Activated CD8-positive, alpha-beta memory T cell treated with anti-CD3 and anti-CD28 coated beads for 48 hours (primary cell): ENCODE data around the gene ACOT7.
"Not testable (repeated sequence)": the region's sequence is repeated elsewhere in the genome, so short reads cannot be mapped to it uniquely, and the experiment has no call there.

Source experiments
- DNase-seq, 3 experiments: peaks; one replicate each; pipeline ENCODE4 v3.0.0-alpha.2; 2020; ENCODE audit warnings: low read depth in 2 of 3, low spot score in 2 of 3

The ACOT7 gene

DNA sequence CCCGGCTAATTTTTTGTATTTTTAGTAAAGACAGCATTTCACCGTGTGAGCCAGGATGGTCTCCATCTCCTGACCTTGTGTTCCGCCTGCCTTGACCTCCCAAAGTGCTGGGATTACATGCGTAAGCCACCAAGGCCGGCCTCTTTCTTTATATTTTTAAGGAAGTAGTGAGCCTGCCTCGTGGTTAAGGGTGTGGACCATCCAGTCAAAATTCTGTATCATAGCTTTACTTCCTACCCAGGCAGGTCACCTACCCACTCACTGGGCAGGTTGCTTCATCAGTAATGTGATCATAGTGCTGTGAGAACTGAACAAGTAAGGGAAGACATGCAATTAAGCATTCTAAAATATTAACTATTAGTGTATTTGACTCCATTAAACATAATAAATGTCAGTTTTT is 8.1 kb upstream of the ACOT7 start:
- DNase-seq: no peak

DNA sequence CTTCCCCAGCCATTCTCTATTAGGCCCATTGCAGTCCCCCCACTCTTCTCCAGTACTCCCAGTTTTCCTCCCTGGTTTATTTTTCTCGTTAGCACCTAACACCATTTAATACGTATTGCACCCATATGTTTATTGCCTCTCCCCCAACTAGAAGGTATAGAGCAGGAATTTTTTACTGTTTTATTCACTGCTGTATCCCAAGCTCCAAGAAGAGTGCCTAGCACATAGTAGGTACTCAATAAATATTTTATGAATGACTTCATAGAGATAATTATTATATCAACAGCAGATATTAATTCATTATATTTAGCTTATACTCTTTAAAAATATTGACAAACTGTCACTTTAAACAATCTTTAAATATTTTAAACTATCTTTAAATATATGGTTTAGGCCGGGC is 5.7 kb upstream of the ACOT7 start:
- no peak for DNase-seq

DNA sequence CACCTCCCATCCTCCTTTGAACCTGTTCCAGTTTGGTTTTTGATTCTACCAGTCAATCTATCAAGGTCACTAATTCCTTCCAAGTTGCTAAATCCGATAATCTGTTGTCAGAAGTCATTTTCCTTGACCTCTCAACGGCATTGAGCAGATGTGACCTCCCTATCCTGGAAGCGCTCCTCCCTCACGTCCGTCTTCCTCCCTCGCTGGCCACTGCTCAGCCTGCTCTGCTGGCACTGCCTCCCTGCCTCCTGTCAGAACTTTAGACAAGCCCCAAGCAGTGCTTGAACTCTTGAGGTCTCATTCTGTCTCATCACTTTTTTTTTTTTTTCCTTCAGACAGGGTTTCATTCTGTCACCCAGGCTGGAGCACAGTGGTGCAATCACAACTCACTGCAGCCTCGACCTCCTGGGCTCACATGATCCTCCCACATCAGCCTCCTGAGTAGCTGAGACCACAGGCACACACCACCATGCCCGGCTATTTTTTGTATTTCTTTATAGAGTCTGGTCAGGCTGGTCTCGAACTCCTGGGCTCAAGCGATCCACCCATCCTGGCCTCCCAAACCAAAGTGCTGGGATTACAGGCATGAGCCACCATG is 4.4 kb upstream of the ACOT7 start:
- no peak for DNase-seq

DNA sequence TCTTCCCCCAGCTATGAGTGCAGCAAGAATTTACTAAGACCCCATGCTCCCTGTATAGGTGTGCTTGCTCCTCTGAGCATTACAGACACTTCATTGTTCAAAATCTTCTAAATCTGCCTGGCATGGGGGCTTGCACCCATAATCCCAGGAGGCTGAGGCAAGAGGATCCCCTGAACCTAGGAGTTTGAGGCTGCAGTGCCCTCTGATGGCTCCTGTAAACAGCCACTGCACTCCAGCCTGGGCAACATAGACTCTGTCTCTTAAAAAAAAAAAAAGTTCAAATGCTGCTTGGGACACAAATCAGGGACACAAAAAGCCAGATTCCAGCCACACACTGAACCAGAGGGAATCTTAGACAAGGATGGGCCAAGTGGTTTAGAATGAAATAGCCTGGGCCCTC is 3.4 kb upstream of the ACOT7 start:
- no peak for DNase-seq

DNA sequence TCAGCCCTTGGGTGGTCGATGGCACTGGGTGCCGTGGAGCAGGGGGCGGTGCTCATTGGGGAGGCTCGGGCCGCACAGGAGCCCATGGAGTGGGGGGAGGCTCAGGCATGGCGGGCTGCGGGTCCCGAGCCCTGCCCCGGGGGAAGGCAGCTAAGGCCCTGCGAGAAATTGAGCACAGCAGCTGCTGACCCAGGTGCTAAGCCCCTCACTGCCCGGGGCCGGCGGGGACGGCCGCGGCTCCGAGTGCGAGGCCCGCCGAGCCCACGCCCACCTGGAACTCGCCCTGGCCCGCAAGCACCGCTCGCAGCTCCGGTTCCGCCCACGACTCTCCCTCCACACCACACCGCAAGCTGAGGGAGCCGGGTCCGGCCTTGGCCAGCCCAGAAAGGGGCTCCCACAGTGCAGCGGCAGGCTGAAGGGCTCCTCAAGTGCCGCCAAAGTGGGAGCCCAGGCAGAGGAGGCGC is 2.2 kb upstream of the ACOT7 start:
- not testable (repeated sequence) for DNase-seq

DNA sequence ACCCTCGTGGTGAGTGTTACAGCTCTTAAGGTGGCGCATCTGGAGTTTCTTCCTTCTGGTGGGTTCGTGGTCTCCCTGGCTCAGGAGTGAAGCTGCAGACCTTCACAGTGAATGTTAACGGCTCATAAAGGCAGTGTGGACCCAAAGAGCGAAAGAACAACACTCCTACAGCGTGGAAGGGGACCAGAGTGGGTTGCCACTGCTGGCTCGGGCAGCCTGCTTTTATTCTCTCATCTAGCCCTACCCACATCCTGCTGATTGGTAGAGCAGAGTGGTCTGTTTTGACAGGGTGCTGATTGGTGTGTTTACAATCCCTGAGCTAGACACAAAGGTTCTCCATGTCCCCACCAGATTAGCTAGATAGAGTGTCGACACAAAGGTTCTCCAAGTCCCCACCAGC is 1.6 kb upstream of the ACOT7 start:
- not testable (repeated sequence) for DNase-seq

DNA sequence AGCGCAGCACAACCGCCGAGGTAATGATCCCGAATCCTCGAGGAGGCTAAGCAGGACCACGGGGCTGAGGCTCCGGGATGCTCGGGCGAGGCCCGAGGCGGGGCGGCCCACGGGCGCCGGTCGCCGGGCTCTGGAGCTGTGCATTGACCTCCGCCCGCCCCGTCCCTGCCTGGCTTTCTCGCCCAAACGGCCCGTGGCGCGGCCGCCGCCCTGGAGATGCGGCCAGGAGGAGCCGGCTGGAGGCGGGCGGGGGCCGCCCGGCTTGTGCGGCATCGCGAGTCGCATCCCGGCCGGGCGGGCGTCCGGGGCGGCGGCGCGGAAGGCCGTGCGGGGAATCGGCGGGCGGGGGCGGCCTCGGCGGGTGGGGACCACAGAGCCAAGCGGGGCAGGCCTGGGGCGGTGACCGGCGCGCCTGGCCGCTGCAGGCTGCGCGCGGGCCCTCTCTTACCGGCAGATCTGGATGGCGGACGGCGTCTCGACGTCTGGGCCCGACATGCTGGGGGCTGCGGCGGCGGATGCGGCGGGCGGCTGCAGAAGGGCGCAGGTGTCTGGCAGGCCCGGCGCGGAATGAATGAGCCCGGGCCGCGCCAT is 663 bp downstream of the ACOT7 start:
- DNase-seq: no peak

DNA sequence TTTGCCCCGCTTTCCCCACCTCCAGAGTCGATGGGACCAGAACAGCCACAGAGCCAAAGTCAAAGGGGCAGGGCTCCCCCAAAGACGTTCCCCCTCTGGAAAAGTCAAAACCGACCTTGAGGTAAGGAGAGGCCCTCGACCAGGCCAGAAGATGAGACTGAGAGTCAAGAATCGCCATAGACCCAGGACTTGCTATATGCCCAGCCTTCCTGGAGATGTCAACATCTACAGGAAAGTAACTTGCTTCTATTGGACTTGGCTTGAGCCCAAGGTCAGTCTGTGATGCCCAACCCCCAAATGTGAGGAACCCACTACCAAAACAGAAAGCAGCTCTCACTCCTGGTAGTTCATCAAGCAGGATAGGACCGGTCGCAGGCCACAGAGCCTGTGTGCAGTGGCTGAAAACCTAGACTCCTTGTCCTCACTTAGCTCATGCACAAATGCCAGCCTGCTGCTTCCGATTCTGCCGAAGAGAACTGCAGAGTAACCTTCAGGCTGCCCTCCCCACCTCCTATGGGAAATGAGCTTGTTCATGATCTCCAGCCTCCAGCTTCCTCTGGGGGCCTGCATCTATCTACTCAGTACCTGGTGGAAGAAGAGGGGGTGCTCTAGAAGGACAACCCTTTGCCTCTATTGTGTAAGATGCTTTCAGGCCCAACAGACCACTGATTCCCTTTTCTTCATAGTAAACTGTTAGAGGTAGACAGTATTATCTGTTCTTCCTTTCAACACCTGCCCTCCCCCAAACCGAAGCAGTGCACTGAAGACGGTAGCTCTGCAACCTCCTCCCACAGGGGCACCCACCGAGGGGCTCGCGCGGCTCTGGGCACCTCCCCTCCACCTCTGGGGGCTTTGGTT is 1.4 kb downstream of the ACOT7 start:
- DNase-seq: no peak

DNA sequence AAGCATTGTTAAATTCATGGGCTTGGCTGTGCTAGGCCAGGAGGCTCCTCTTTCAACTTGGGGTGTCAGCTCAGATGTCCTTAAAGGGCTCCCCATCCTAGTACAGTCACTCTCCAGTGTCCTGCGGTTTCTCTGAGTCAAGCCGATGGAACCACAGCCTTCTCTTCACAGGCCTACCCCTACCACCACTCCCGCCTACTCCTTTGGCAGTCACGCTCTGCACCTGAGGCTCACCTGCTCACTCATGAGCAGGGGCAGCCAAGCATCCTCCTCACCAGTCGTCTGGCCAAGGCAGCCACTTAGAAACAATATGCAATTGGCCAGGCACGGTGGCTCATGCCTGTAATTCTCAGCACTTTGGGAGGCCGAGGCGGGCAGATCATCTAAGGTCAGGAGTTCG is 3.6 kb downstream of the ACOT7 start:
- DNase-seq: no peak

DNA sequence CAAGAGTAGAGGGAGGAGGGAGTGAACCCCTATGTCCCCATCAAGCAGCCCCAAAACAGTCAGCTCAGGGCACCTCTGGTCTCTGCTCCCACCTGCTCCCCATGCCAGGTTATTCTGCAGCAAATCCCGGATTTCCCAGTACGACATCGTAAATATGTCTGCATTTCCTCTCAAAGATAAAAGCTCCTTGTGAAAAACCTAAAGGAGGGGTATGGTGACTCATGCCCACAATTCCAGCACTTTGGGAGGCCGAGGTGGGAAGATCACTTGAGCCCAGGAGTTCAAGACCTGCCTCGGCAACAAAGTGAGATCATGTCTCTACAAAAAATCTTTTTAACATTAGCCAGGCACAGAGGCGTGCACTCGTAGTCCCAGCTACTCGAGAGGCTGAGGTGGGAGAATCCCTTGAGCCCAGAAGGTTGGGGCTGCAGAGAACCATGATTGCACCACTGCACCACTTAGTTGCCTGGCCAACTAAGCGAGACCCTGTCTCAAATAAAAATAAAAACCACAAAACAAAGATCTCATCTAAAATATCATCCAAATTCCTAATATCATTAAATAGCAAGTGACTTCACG is 7.1 kb downstream of the ACOT7 start:
- DNase-seq: no peak

DNA sequence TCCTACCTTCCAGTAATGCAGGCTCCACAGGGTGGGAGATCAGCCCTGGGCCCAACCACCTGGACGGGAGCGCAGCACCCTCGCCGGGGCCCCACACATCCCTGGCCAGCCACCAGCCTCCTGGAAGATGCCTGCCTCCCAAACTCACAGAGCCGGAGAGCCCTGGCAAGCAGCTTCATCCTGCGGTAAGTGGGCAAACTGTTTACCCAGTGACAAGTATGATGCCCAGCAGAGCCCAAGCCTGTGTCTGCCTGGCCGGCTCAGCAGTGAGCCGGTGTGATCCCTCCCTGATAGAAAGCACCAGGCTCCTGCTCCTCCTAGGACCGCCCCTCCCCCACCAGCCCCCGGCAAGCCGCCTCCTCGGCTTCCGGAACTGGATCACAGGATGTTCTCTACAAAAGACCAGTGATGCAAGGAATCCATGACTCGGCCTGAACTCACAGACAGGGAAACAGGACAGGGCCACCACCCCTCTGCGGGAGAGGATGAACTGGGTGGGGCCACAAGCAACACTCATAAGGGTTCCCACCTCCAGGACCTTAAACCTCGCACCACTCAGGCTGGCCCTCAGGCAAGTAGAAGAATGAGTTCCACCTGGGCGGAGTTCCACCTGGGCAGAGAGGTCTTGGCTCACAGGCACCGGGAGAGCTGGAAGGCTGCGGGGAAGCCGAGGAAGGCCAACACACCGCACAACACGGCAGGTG is 7.9 kb downstream of the ACOT7 start:
- no peak for DNase-seq

DNA sequence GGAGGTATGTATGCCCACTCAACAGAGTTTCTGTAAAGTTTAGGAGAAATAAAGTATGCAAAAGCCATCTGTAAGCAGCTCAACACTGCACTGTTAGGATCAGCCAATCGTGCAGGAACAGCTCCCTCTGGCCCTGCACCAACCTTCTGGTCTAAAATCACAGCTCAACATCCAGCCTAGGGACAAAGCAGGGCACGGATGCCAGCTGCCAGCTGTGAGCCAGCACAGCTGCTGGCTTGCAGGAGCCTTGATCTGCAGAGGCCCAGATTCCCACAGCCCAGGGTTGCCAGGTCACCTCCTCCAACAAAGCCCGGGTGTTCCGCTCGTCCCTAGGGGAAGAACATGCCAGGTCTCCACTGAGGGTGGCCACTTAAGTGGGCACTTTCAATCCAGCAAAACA is 8.6 kb downstream of the ACOT7 start:
- DNase-seq: no peak

DNA sequence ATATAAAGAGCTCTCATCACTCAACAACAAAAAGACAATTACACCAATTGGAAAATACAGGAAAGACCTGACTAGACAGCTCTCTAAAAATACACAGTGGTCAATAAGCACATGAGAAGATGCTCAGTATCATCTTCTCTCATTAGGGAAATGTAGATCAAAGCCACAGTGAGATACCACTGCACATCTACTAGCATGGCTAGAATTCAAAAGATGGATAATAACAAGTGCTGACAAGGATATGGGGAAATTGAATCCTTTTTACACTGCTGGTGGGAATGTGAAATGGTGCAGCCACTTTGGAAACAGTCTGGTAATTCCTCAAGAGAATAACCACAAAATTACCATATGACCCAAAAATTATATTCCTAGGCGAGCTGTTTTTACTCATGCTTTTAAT is 9.4 kb downstream of the ACOT7 start:
- no peak for DNase-seq

DNA sequence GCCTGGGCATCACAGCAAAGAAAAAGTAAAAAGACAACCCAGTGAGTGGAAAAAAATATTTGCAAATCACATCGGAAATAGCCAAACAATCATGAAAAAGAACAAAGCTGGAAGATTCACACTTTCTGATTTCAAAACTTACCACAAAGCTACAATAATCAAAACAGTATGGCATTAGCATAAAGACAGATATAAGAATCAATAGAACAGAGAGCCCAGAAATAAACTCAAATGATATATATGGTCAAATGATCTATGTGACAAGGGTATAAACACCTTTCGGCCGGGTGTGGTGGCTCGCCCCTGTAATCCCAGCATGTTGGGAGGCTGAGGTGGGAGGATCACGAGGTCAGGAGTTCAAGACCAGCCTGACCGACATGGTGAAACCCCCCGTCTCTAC is 13.5 kb downstream of the ACOT7 start:
- DNase-seq: no peak

DNA sequence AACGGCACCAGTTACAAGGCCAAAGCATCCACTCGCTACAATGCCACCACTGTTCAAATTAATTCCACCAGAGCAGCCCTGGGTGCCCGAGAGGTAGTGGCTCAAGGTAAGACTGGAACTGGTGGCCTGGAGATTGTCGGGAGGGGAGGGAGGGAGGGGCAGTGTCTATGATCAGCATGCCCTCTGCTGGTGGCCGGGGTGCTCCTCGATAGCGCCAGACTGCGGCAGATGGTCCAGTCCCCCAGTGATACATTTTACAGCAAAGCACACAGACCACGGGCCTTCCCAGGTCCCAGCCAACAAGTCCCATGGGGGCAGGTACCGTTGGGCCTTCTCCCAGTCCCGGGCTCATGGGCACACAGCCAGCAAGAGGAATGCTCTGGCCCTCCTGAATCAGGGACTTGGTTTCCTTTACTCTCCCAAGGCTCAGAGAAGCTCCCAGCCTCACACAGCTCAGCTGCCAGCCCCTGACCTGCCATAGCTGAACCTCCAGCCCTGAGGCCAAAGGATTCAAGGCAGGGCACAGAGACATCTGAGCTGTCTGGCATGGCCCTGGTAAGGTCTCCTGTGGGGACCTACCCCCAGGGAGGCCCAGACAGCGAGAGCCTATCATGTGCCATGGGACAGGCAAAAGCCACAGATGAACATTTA is 15.3 kb downstream of the ACOT7 start:
- no peak for DNase-seq

DNA sequence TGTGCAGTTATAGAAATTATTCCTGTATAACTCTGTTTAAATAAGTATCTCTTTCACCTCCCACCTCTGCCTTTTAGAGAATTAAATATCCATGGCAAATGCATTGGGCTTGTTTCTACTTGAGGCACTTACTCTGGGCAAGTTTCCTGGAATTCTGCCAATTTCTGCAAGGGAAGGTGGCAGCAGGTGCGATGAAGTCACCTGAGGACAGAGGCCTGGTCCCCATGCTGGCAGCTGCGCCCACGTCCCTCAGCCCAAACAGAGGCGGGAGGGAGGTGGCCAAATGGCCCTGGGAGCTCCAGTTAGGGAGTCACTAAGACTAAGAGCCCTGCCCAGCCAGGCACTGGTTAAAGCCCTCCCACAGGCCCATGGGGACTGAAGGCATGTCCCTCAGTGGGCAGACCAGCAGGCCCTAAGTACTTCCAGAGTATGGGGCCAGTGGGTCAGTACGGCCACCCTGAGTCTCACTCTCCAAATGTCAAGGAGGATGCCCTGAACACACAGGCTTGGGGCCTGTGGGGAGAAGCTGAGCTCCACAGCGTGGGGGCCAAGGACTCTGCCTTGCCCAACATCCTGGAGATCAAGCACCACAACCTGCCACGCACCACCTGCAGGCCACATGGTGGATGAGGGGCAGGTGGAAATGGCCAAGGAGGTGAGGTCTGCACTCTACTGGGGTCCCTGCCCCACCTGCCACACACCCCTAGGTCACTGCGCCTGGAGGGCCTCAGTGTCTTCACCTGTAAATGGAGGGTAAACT is 19.4 kb downstream of the ACOT7 start:
- no peak for DNase-seq

DNA sequence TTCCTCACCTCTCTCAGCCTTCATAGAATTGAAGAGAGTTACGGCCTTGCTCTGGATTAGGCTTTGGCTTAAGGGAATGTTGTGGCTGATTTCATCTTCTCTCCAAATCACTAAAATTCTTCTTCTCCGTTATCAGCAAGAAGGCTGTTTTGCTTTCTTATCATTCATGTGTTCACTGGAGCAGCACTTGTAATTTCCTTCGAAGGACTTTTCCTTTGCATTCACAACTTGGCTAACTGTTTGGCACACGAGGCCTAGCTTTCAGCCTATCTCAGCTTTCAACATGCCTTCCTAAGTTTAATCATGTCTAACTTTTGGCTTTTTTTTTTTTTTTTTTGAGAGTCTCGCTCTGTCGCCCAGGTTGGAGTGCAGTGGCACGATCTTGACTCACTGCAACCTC is 21.3 kb downstream of the ACOT7 start:
- not testable (repeated sequence) for DNase-seq

DNA sequence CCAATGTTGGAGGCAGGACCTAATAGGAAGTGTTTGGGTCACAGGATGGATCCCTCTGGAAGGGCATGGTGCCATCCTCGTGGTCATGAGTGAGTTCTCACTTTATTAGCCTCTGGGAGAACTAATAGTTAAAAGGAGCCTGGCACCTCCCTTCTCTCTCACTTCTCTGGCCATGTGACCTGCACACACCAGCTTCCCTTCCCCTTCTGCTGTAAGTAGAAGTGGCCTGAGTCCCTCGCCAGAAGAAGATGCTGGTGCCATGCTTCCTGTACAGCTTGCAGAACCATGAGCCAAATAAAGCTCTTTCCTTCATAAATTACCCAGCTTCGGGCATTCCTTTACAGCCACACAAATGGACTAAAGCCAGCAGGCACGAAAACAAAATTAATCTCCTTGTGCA is 23.6 kb downstream of the ACOT7 start:
- no peak for DNase-seq

DNA sequence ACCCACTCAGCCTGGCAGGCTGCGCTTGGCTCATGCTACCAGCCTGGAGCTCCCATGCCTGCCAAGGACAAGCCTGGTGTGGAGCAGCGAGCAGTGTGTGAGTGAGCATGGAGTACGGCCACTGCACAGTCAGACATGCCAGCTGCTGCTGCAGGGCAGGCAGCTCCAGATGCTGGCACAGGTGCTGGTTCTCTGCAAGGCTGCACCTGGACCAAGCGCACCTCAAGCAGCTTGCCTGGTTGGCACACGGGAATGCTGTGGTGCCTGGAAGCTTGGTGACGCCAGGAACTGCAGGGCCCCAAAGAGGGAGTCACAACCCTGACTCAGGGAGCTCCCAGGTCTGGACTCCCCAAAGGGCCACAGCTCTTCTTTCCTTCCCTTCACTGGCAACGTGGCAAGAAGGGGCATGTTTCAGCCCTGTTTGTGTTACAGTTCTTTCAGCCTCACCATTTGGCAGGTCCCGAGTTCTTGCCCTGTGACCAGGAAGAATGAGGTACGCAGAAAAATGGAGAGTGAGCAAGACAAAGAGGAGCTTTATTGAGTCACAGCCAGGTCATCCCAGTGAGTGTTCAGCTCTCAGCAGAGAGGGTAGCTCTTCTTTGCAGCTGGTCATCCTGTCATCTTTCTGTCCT is 26.1 kb downstream of the ACOT7 start:
- DNase-seq: no peak

DNA sequence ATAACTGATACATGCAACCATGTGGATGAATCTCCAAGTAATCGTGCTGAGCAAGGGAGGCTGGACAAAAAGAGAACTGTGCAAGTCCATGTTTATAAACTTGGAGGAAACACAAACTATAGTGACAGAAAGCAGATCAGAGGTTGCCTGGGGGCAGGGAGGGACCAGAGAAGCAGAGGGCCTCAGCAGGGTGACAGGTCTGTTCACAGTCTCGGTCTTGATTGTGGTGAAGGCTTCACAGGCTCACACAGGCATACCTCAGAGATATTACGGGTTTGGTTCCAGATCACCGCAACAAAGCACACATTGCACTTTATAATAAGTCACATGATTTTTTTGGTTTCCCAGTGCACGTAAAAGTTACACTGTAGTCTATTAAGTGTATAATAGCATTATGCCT is 28.5 kb downstream of the ACOT7 start:
- no peak for DNase-seq
